HepG2 (cell line): ENCODE data around the gene STK11. TPM values are rescaled to one million over a fixed set of nuclear protein-coding genes. Genes with fewer than 3 reads are reported as not detected.

Experiments used
- AHDC1 ChIP-seq: sonication (generic); formaldehyde crosslinking; IDR thresholded peaks from 2 replicates; pipeline ENCODE4 v1.5.1; 2020; ENCODE audit warnings: mild to moderate bottlenecking, missing genetic modification reagents, borderline replicate concordance
- EZH2 ChIP-seq: conservative IDR thresholded peaks from 2 replicates; pipeline ENCODE4 v1.6.1; 2012; ENCODE audit warnings: mild to moderate bottlenecking, low read depth, low read length, moderate library complexity
- KIAA2018 ChIP-seq: sonication (generic); formaldehyde crosslinking; IDR thresholded peaks from 2 replicates; pipeline ENCODE4 v1.5.0; 2020; ENCODE audit warnings: mild to moderate bottlenecking, missing genetic modification reagents, borderline replicate concordance
- MBNL3 ChIP-seq: fragments of 250-450 bp; sonication (Bioruptor Pico); conservative IDR thresholded peaks from 2 replicates; pipeline ENCODE4 v1.8.0; 2022; ENCODE audit warnings: mild to moderate bottlenecking, inconsistent platforms
- PRDM10 ChIP-seq: sonication (generic); formaldehyde crosslinking; IDR thresholded peaks from 2 replicates; pipeline ENCODE4 v1.4.0; 2020; ENCODE audit warnings: low read depth, missing genetic modification reagents
- ZNF576 ChIP-seq: sonication (generic); formaldehyde crosslinking; IDR thresholded peaks from 2 replicates; pipeline ENCODE4 v1.4.0; 2020; ENCODE audit warnings: mild to moderate bottlenecking, missing genetic modification reagents
- ZNF883 ChIP-seq: sonication (generic); formaldehyde crosslinking; IDR thresholded peaks from 2 replicates; pipeline ENCODE4 v1.5.1; 2020; ENCODE audit warnings: mild to moderate bottlenecking, missing genetic modification reagents; ENCODE audit errors: not compliant biosample characterization
- polyA plus RNA-seq, 8 experiments: library from polyadenylated mRNA; depleted of rRNA in 3 of 8; stranded (reverse) in 7 of 8; unstranded in 1 of 8; fragments of >200 nt; fragmentation: Illumina TruSeq in 4 of 8; extraction: Trizol in 4 of 8; gene quantifications; 2 replicates each; pipeline versions ENCODE4 v1.2.1 to v1.2.3, GENCODE V29; 2011 to 2016; ENCODE audit warnings: low read depth in 4 of 8, missing spikeins in 1 of 8, mixed read lengths in 1 of 8; ENCODE audit not compliant: insufficient read depth in 1 of 8
- total RNA-seq, 5 experiments: library from RNA; depleted of rRNA; stranded (reverse); fragments of >200 nt; fragmentation: Illumina TruSeq; extraction: Trizol; gene quantifications; 2 replicates each; pipeline ENCODE4 v1.2.3, GENCODE V29; 2016; ENCODE audit warnings: low read depth in 1 of 5

STK11 gene
- total and polyA plus RNA-seq, 2 of the 13 experiments (the other 11 are each of a cell fraction or from before 2014, with no cell fraction given) = 27.5 to 43.6 TPM

- TF ChIP-seq PRDM10 (CRISPR knock-in tag) = no peak
- peak; percentile 33 for TF ChIP-seq ZNF883 (CRISPR knock-in tag)
- TF ChIP-seq MBNL3 (CRISPR knock-in tag) = no peak
- TF ChIP-seq EZH2 = no peak
- TF ChIP-seq KIAA2018 (CRISPR knock-in tag) = no peak
- TF ChIP-seq ZNF576 (CRISPR knock-in tag) = no peak
- TF ChIP-seq AHDC1 (CRISPR knock-in tag) = no peak
Measured at GRCh38 chr19:1269478-1270212, 64.1 kb downstream of the STK11 start (continued).
